Neuronal stem cell (in vitro differentiated cells): ENCODE data around the gene CDC37L1.

Source experiments
- DNase-seq: peaks from one replicate; pipeline ENCODE4 v3.0.0-alpha.2; 2013; ENCODE audit warnings: low spot score
- H2AFZ ChIP-seq: one replicate; pipeline ENCODE4 v1.6.1; 2013; ENCODE audit warnings: mild to moderate bottlenecking, low read length, inconsistent platforms
- H2AK5ac ChIP-seq: 2 replicates; pipeline ENCODE4 v1.6.1; 2013; ENCODE audit warnings: low read depth, mild to moderate bottlenecking, inconsistent platforms, low read length, moderate library complexity, mixed read lengths
- H2BK120ac ChIP-seq: 2 replicates; pipeline ENCODE4 v1.6.1; 2013; ENCODE audit warnings: low read depth, mild to moderate bottlenecking, inconsistent platforms, low read length, moderate library complexity, mixed read lengths
- H2BK12ac ChIP-seq: one replicate; pipeline ENCODE4 v1.6.1; 2013; ENCODE audit warnings: low read length, inconsistent platforms
- H2BK15ac ChIP-seq: 2 replicates; pipeline ENCODE4 v1.6.1; 2013; ENCODE audit warnings: mild to moderate bottlenecking, low read length, inconsistent platforms, mixed read lengths
- H2BK5ac ChIP-seq: one replicate; pipeline ENCODE4 v1.6.1; 2013; ENCODE audit warnings: inconsistent platforms, mild to moderate bottlenecking, low read length, moderate library complexity
- H3K14ac ChIP-seq: one replicate; pipeline ENCODE4 v1.6.1; 2013; ENCODE audit warnings: low read length, inconsistent platforms
- H3K18ac ChIP-seq: 2 replicates; pipeline ENCODE4 v1.6.1; 2013; ENCODE audit warnings: low read length, inconsistent platforms
- H3K23ac ChIP-seq: 2 replicates; pipeline ENCODE4 v1.6.1; 2013; ENCODE audit warnings: low read depth, mild to moderate bottlenecking, mixed read lengths, low read length, inconsistent platforms; ENCODE audit not compliant: poor library complexity
- H3K27ac ChIP-seq: replicated peaks from 3 replicates; pipeline ENCODE4 v1.5.1; 2013; ENCODE audit warnings: low read length, inconsistent platforms
- H3K27me3 ChIP-seq, 3 experiments: 2 replicates each; pipeline ENCODE4 v1.6.1; 2013; ENCODE audit warnings: low read length in 3 of 3, mild to moderate bottlenecking in 2 of 3, inconsistent platforms in 1 of 3, low read depth in 1 of 3, mixed read lengths in 1 of 3, moderate library complexity in 1 of 3; ENCODE audit not compliant: control insufficient read depth in 3 of 3, insufficient read depth in 3 of 3
- H3K36me3 ChIP-seq, 2 donors: replicated peaks in 1 of 2; 2 replicates each; pipeline ENCODE4 v1.6.1; 2013; ENCODE audit warnings: low read length in 2 of 2; ENCODE audit not compliant: control insufficient read depth in 2 of 2, insufficient read depth in 2 of 2
- H3K4ac ChIP-seq: 2 replicates; pipeline ENCODE4 v1.6.1; 2013; ENCODE audit warnings: inconsistent platforms, mild to moderate bottlenecking, low read length, moderate library complexity
- H3K4me1 ChIP-seq, 2 donors: 1 replicate in 1 of 2; 2 replicates in 1 of 2; pipeline ENCODE4 v1.6.1; 2013; ENCODE audit warnings: low read length in 2 of 2, low read depth in 1 of 2; ENCODE audit not compliant: control insufficient read depth in 2 of 2, insufficient read depth in 1 of 2
- H3K4me2 ChIP-seq: one replicate; pipeline ENCODE4 v1.6.1; 2013; ENCODE audit warnings: mild to moderate bottlenecking, low read length, inconsistent platforms; ENCODE audit not compliant: insufficient read depth, poor library complexity, severe bottlenecking
- H3K4me3 ChIP-seq, 2 donors: 2 replicates each; pipeline ENCODE4 v1.5.1; 2013; ENCODE audit warnings: low read length in 2 of 2, mild to moderate bottlenecking in 2 of 2, inconsistent platforms in 1 of 2, moderate library complexity in 1 of 2
- H3K79me1 ChIP-seq: one replicate; pipeline ENCODE4 v1.6.1; 2013; ENCODE audit warnings: low read depth, mild to moderate bottlenecking, inconsistent platforms, low read length, moderate library complexity
- H3K9ac ChIP-seq: one replicate; pipeline ENCODE4 v1.6.1; 2013; ENCODE audit warnings: mild to moderate bottlenecking, low read depth, low read length, inconsistent platforms; ENCODE audit not compliant: poor library complexity
- H3K9me3 ChIP-seq, 2 donors: replicated peaks in 1 of 2; 2 replicates each; pipeline versions ENCODE3 to v1.6.1; 2013; ENCODE audit warnings: low read length in 2 of 2, mild to moderate bottlenecking in 2 of 2, inconsistent platforms in 1 of 2, low read depth in 1 of 2, mixed read lengths in 1 of 2, moderate library complexity in 1 of 2; ENCODE audit not compliant: control insufficient read depth in 2 of 2, insufficient read depth in 1 of 2
- H4K8ac ChIP-seq: one replicate; pipeline ENCODE4 v1.6.1; 2013; ENCODE audit warnings: low read depth, mild to moderate bottlenecking, inconsistent platforms, low read length, moderate library complexity
- H4K91ac ChIP-seq: one replicate; pipeline ENCODE4 v1.6.1; 2013; ENCODE audit warnings: low read length, low read depth, mild to moderate bottlenecking, inconsistent platforms; ENCODE audit not compliant: poor library complexity
- WGBS, 2 donors: extraction: QIAGEN DNeasy Blood & Tissue Kit; methylation state at CpG; one replicate each; pipeline ENCODE4 v1.1.7; 2013; ENCODE audit warnings: missing lambda C conversion rate in 2 of 2, mixed read lengths in 1 of 2; ENCODE audit not compliant: insufficient read length in 2 of 2, insufficient replicate concordance in 1 of 2; ENCODE audit errors: extremely low coverage in 2 of 2; 5-methylcytosine and 5-hydroxymethylcytosine counted together

CDC37L1 gene

GRCh38 chr9:4691795-4692194 lies 12.4 kb downstream of the CDC37L1 start:
- Histone ChIP-seq H2BK12ac (no peak overlapping the region), H3K36me3 (peaks cover 4 to 75% of the 10 kb centered on the region in 2 donors), H3K9me3 (no peaks in the 10 kb centered on the region), H3K9ac (no peak overlapping the region), H3K4me2 (no peak overlapping the region), H2AK5ac (no peak overlapping the region), H3K23ac (no peak overlapping the region), H2BK120ac (no peak overlapping the region), H2AFZ (no peak overlapping the region), H3K4me1 (no peaks in the 10 kb centered on the region), H3K27ac (no peak overlapping the region), H3K79me1 (peaks cover 3% of the 10 kb centered on the region), H4K91ac (no peak overlapping the region), H4K8ac (no peak overlapping the region), H3K4ac (no peak overlapping the region), H3K14ac (no peak overlapping the region), H3K27me3 (no peaks in the 10 kb centered on the region), H3K4me3 (no peak overlapping the region), H2BK5ac (no peak overlapping the region), H2BK15ac (no peak overlapping the region), H3K18ac (no peak overlapping the region)
- DNase-seq: no peak
- WGBS, 2 donors: no CpG with 5 or more reads among the region's 3 CpGs

GRCh38 chr9:4700091-4700490 lies 20.7 kb downstream of the CDC37L1 start:
- Histone ChIP-seq H3K9ac (no peak overlapping the region), H2BK120ac (no peak overlapping the region), H3K4me2 (no peak overlapping the region), H3K36me3 (peaks cover 0 to 90% of the 10 kb centered on the region in 2 donors), H3K9me3 (no peaks in the 10 kb centered on the region), H4K8ac (no peak overlapping the region), H2BK5ac (no peak overlapping the region), H4K91ac (no peak overlapping the region), H2AK5ac (no peak overlapping the region), H2BK15ac (no peak overlapping the region), H3K27ac (no peak overlapping the region), H2BK12ac (no peak overlapping the region), H3K27me3 (no peaks in the 10 kb centered on the region), H3K14ac (no peak overlapping the region), H3K4me1 (no peaks in the 10 kb centered on the region), H2AFZ (no peak overlapping the region), H3K23ac (no peak overlapping the region), H3K79me1 (peaks cover 3% of the 10 kb centered on the region), H3K4ac (no peak overlapping the region), H3K4me3 (no peak overlapping the region), H3K18ac (no peak overlapping the region)
- WGBS, 2 donors: no CpG with 5 or more reads among the region's 3 CpGs
- DNase-seq: no peak

GRCh38 chr9:4700932-4701331 lies 21.6 kb downstream of the CDC37L1 start:
- H2AK5ac ChIP-seq: no peak overlapping the region
- no peak overlapping the region for H3K9ac ChIP-seq
- no peak overlapping the region for H3K4me3 ChIP-seq
- no peak overlapping the region for H3K18ac ChIP-seq
- H3K23ac ChIP-seq: no peak overlapping the region
- H3K9me3 ChIP-seq: no peaks in the 10 kb centered on the region
- H3K27ac ChIP-seq: no peak overlapping the region
- no peaks in the 10 kb centered on the region for H3K27me3 ChIP-seq
- H4K91ac ChIP-seq: no peak overlapping the region
- no peak overlapping the region for H2BK5ac ChIP-seq
- H3K79me1 ChIP-seq: no peaks in the 10 kb centered on the region
- no peak overlapping the region for H2BK12ac ChIP-seq
- H3K4me1 ChIP-seq: no peaks in the 10 kb centered on the region
- no peak for DNase-seq
- H2BK15ac ChIP-seq: no peak overlapping the region
- H2AFZ ChIP-seq: no peak overlapping the region
- H4K8ac ChIP-seq: no peak overlapping the region
- peaks cover 0 to 93% of the 10 kb centered on the region in 2 donors for H3K36me3 ChIP-seq
- H3K4me2 ChIP-seq: no peak overlapping the region
- H3K14ac ChIP-seq: no peak overlapping the region
- H2BK120ac ChIP-seq: no peak overlapping the region
- H3K4ac ChIP-seq: no peak overlapping the region
- WGBS, 2 donors: no CpG with 5 or more reads among the region's 2 CpGs

- Histone ChIP-seq H3K79me1 (no peaks in the 10 kb centered on the region), H3K27me3 (no peaks in the 10 kb centered on the region), H4K91ac (no peak overlapping the region), H3K4me1 (no peaks in the 10 kb centered on the region), H3K36me3 (peaks cover 0 to 96% of the 10 kb centered on the region in 2 donors), H2BK5ac (no peak overlapping the region), H2AFZ (no peak overlapping the region), H3K14ac (no peak overlapping the region), H4K8ac (no peak overlapping the region), H3K4ac (no peak overlapping the region), H3K4me3 (no peak overlapping the region), H3K4me2 (no peak overlapping the region), H2BK15ac (no peak overlapping the region), H2BK12ac (no peak overlapping the region), H2BK120ac (no peak overlapping the region), H3K27ac (no peak overlapping the region), H3K23ac (no peak overlapping the region), H3K18ac (no peak overlapping the region), H2AK5ac (no peak overlapping the region), H3K9me3 (no peaks in the 10 kb centered on the region), H3K9ac (no peak overlapping the region)
- no peak for DNase-seq
- WGBS, 2 donors: no CpG with 5 or more reads among the region's 1 CpG
These were observed 22.2 kb downstream of the CDC37L1 start for GRCh38 chr9:4701526-4701925.
